GM19025 (cell line): ENCODE results near the gene JARID2.
"Not testable (repeated sequence)": the region's sequence is repeated elsewhere in the genome, so short reads cannot be mapped to it uniquely, and the experiment has no call there.

ENCODE experiments used
- ATAC-seq: cut with Tn5 transposase; IDR thresholded peaks from one replicate; pipeline ENCODE4 v1.9.1; 2021; ENCODE audit warnings: mild to moderate bottlenecking, low read depth, moderate library complexity; ENCODE audit not compliant: unreplicated experiment

Gene JARID2

GRCh38 chr6:15409301-15410125, 163.6 kb downstream of the JARID2 start:
- no peak for ATAC-seq

- ATAC-seq: no peak
Measured at GRCh38 chr6:15410126-15410391, 164.2 kb downstream of the JARID2 start.

GRCh38 chr6:15410752-15411151, 164.9 kb downstream of the JARID2 start:
- ATAC-seq: no peak

- no peak for ATAC-seq
Measured at GRCh38 chr6:15411766-15412165, 165.9 kb downstream of the JARID2 start.

- no peak for ATAC-seq
Measured at GRCh38 chr6:15412767-15413166, 166.9 kb downstream of the JARID2 start.

- ATAC-seq: no peak
Measured at GRCh38 chr6:15413466-15414234, 167.8 kb downstream of the JARID2 start.

- ATAC-seq: no peak
Measured at GRCh38 chr6:15414235-15414612, 168.4 kb downstream of the JARID2 start.

GRCh38 chr6:15415622-15416021, 169.8 kb downstream of the JARID2 start:
- not testable (repeated sequence) for ATAC-seq

GRCh38 chr6:15416932-15417509, 171.2 kb downstream of the JARID2 start:
- ATAC-seq: no peak

GRCh38 chr6:15417811-15418210, 171.9 kb downstream of the JARID2 start:
- ATAC-seq: no peak

- no peak for ATAC-seq
Measured at GRCh38 chr6:15419493-15419892, 173.6 kb downstream of the JARID2 start.

GRCh38 chr6:15420959-15421438, 175.1 kb downstream of the JARID2 start:
- ATAC-seq: no peak

- ATAC-seq: no peak
Measured at GRCh38 chr6:15421945-15422733, 176.3 kb downstream of the JARID2 start.

- no peak for ATAC-seq
Measured at GRCh38 chr6:15423286-15423993, 177.6 kb downstream of the JARID2 start.

- ATAC-seq: no peak
Measured at GRCh38 chr6:15425947-15426346, 180.1 kb downstream of the JARID2 start.

- ATAC-seq: no peak
Measured at GRCh38 chr6:15426395-15426794, 180.5 kb downstream of the JARID2 start.

GRCh38 chr6:15426901-15427300, 181.0 kb downstream of the JARID2 start:
- ATAC-seq: no peak

- ATAC-seq: no peak
Measured at GRCh38 chr6:15427331-15428070, 181.6 kb downstream of the JARID2 start.
